ENCODE results near the gene MEIS1.

GRCh38 chr2:66461664-66462500 is 27.0 kb downstream of the MEIS1 start:
- TF ChIP-seq CTCF (IDR thresholded peaks at IDR 0.05; ENCODE audit: insufficient read depth, low read depth, low read length), result no peak
- TF ChIP-seq EZH2 (IDR thresholded peaks at IDR 0.05; ENCODE audit: insufficient read depth, low read length), result no peak

All from astrocyte (in vitro differentiated cells and primary cell).